HG02884 (cell line): ENCODE measurements around the gene MYH13.
"Not testable (repeated sequence)": the region's sequence is repeated elsewhere in the genome, so short reads cannot be mapped to it uniquely, and the experiment has no call there.

Experiments used
- ATAC-seq: cut with Tn5 transposase; IDR thresholded peaks from one replicate; pipeline ENCODE4 v1.9.1; 2021; ENCODE audit warnings: mild to moderate bottlenecking, moderate library complexity; ENCODE audit not compliant: unreplicated experiment

MYH13 gene

GRCh38 chr17:10306585-10306984 lies 66.2 kb downstream of the MYH13 start:
- ATAC-seq: no peak

- ATAC-seq: no peak
These were observed 67.4 kb downstream of the MYH13 start for GRCh38 chr17:10305398-10305797.

GRCh38 chr17:10304758-10305300 lies 68.0 kb downstream of the MYH13 start:
- ATAC-seq: no peak

GRCh38 chr17:10297691-10298090 lies 75.1 kb downstream of the MYH13 start:
- no peak for ATAC-seq

GRCh38 chr17:10295728-10296343 lies 77.0 kb downstream of the MYH13 start:
- ATAC-seq: no peak

GRCh38 chr17:10294180-10294579 lies 78.6 kb downstream of the MYH13 start:
- ATAC-seq: peak; percentile 51

- ATAC-seq: peak; percentile 80
These were observed 80.5 kb downstream of the MYH13 start for GRCh38 chr17:10292057-10292937.

- ATAC-seq: not testable (repeated sequence)
These were observed 81.2 kb downstream of the MYH13 start for GRCh38 chr17:10291576-10291975.

- ATAC-seq: no peak
These were observed 82.8 kb downstream of the MYH13 start for GRCh38 chr17:10290041-10290440.

GRCh38 chr17:10286324-10286723 lies 86.5 kb downstream of the MYH13 start:
- ATAC-seq: no peak

GRCh38 chr17:10285896-10286295 lies 86.9 kb downstream of the MYH13 start:
- no peak for ATAC-seq

- ATAC-seq: no peak
These were observed 92.7 kb downstream of the MYH13 start for GRCh38 chr17:10280068-10280467.

GRCh38 chr17:10278218-10278617 lies 94.6 kb downstream of the MYH13 start:
- no peak for ATAC-seq

GRCh38 chr17:10276436-10276835 lies 96.4 kb downstream of the MYH13 start:
- ATAC-seq: no peak

GRCh38 chr17:10275418-10275817 lies 97.4 kb downstream of the MYH13 start:
- no peak for ATAC-seq

GRCh38 chr17:10271106-10271562 lies 101.7 kb downstream of the MYH13 start:
- ATAC-seq: no peak

GRCh38 chr17:10270258-10270657 lies 102.5 kb downstream of the MYH13 start:
- ATAC-seq: no peak

- ATAC-seq: no peak
These were observed 104.8 kb downstream of the MYH13 start for GRCh38 chr17:10268005-10268404.

GRCh38 chr17:10266296-10266876 lies 106.4 kb downstream of the MYH13 start:
- ATAC-seq: no peak

GRCh38 chr17:10265100-10265810 lies 107.6 kb downstream of the MYH13 start:
- ATAC-seq: peak; percentile 66

- no peak for ATAC-seq
These were observed 108.8 kb downstream of the MYH13 start for GRCh38 chr17:10264051-10264450.
